GM20000 (cell line): ENCODE results near the gene ODR4.

ENCODE experiments used
- DNase-seq: peaks from one replicate; pipeline ENCODE4 v3.0.0; 2012; ENCODE audit warnings: low spot score
- TF ChIP-seq, protein P1 (sequence below): IDR thresholded peaks from 2 replicates; pipeline ENCODE4 v1.5.1; 2012; ENCODE audit warnings: mild to moderate bottlenecking, control low read depth; ENCODE audit errors: extremely low read depth, missing control alignments

ODR4 gene

DNA sequence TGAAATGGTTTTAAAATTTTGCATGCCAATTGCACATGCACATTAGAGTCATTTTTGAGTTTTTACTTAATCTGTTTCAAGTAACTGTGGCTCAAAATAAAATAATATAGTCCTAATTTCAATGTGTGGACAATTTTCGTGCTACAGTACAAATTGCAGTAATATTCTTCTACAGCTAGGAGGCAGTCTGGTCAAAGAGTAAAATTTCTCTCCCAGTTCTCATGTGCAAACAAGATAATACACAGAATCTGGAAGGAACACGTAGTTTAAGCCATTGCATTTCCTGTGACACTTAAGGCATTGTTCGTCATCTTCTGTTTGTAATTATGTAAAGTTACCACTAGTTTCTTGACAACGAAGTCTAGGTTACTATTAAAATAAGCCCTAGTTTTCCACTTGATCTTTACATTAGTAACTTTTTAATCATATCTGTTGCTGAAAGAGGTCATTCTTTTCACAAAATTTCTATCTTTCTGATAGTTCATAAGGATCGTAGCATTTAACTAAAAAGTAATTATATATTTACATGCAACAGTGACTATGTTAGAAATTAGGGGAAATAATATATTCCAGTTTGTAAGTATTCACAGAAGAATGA, 28.9 kb downstream of the ODR4 start:
- TF ChIP-seq, protein P1, sequence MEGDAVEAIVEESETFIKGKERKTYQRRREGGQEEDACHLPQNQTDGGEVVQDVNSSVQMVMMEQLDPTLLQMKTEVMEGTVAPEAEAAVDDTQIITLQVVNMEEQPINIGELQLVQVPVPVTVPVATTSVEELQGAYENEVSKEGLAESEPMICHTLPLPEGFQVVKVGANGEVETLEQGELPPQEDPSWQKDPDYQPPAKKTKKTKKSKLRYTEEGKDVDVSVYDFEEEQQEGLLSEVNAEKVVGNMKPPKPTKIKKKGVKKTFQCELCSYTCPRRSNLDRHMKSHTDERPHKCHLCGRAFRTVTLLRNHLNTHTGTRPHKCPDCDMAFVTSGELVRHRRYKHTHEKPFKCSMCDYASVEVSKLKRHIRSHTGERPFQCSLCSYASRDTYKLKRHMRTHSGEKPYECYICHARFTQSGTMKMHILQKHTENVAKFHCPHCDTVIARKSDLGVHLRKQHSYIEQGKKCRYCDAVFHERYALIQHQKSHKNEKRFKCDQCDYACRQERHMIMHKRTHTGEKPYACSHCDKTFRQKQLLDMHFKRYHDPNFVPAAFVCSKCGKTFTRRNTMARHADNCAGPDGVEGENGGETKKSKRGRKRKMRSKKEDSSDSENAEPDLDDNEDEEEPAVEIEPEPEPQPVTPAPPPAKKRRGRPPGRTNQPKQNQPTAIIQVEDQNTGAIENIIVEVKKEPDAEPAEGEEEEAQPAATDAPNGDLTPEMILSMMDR = no peak
- DNase-seq = peak; percentile 28

DNA sequence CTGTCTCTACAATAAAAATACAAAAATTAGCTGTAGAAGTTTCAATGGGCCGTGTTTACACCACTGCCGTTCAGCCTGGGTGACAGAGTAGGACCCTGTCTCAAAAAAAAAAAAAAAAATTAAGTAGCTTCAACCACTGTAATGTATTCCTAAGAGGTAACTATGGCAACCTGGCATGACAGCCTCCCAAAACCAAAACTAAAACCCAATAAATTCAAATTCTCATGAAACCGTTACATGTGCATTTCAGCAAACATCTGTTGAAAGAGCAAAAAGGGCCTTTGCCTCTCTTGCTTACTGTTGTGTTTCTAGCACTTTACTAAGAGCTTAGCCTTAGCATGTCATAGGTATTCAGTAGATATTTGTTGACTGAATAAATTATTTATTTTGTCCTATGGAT, 33.5 kb downstream of the ODR4 start:
- DNase-seq = peak; percentile 36
- TF ChIP-seq, protein P1 = no peak

DNA sequence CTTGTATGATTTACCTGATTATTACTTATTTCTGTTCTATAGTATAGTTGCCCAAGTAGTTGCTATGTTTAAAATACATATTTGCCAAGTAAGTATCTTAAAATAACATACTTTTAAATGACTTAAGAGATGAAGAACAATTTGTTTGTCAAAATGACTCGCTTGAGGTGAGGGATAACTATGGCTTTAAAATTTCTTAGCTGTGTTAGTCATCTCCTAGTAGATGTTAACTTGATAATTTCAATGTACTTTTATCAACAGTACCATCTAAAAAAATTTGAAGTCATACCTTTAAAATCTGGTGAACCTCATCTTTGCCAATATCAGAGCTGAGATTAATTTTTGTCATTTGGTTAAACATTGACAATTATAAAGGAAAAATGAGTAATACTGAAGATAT, 37.7 kb downstream of the ODR4 start:
- no peak for DNase-seq

DNA sequence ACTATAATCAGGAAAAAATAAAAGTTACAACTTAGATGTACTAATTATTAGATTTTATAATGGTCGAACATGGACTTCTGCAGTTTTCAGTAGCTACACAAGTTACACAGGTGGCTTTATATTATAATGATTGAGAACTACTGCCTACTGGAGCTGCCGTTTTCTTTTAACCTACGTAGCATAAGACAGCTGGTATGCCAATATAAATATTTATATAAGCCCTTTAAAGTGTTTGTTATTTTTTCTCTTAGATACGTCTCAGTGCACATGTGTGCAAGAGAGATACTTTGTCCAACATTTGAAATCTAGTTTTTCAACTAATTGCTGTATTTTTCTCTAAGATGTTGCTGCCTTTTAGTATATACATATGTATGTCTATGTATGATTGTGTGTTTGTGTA, 42.9 kb downstream of the ODR4 start:
- TF ChIP-seq, protein P1 = no peak

More for the DNA sequence above, 37.7 kb downstream of the ODR4 start:
- TF ChIP-seq, protein P1 = no peak

DNA sequence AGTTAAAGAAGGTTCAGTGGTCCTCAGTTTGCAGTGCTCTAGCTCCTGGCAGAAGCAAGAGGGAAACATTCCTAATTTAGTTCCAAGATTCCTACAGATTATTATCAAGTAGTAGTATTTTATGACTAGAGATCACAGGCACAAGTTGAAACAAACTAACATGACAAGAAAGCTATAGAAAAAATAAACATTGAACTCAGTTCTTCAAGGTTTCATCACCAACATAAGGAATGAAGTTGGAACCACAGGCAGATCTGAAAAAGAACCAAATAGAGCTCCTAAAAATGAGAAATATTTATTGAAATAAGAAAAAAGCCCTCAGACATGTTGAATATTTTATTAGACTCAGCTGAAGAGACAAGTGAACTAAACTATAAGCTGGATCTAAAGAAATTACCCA, 44.7 kb downstream of the ODR4 start:
- TF ChIP-seq, protein P1 = no peak
- no peak for DNase-seq

More for the DNA sequence above, 42.9 kb downstream of the ODR4 start:
- no peak for DNase-seq

DNA sequence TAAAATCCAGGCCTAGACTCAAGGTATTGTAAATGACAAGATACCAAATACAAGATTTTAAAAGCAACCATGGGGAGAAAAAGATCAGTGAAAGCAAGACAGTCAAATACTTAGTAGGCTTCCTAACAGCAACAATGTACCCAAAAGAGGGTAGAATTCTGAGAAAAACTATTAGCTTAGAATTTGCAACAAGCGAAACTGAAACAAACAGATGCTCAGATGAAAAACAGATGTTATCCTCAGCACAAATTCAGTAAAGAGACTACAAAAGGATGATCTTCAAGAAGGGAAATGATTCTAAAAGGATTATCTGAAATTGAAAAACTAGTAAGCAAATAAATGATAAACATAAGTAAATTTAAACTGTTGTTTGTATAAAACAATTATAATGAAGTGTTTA, 45.3 kb downstream of the ODR4 start:
- peak; percentile 36 for DNase-seq
- TF ChIP-seq, protein P1 = no peak

DNA sequence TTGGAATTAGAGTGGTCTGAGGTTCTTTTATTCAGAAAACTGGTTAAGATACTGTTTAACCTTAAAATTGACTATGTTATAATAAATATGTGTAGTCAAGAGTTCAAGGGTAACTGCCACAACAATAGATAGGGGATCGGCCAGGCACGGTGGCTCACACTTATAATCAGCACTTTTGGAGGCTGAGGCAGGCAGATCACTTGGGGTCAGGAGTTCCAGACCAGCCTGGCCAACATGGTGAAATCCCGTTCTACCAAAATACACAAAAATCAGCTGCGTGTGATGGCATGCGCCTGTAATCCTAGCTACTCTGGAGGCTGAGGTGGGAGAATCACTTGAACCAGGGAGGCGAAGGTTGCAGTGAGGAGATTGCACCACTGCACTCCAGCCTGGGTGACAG, 45.8 kb downstream of the ODR4 start:
- TF ChIP-seq, protein P1 = no peak

More for the DNA sequence above, 45.8 kb downstream of the ODR4 start:
- DNase-seq = no peak
